HCT116 (cell line): Measurements from ENCODE around the gene VCAN. TPM values are rescaled to one million over a fixed set of nuclear protein-coding genes. Genes with fewer than 3 reads are reported as not detected.

ENCODE experiments used
- ATAC-seq: fragments of 200-7000 bp; cut with Tn5 transposase; 2 replicates; pipeline ENCODE4 v1.9.1; 2020; ENCODE audit warnings: mild to moderate bottlenecking, moderate library complexity
- BruUV-seq: library from RNA; stranded (reverse); fragments of 400-500 nt; replicated peaks from 2 replicates; lab custom pipeline; 2021; lab: Mats Ljungman, UMichigan
- CTCF ChIA-PET: fragments of 300-600 bp; sonication (Branson Sonifier 250); formaldehyde crosslinking; loops from one replicate; lab custom pipeline; 2021; ENCODE audit warnings: antibody characterized with exemption; lab: Charles Lee
- POLR2A ChIA-PET: fragments of 300-600, 350-600 bp; sonication (Branson Sonifier 250); formaldehyde crosslinking; loops from one replicate; lab custom pipeline; 2021; ENCODE audit warnings: antibody characterized with exemption; lab: Charles Lee
- RAD21 ChIA-PET, 2 experiments: fragments of 300-600 bp; sonication (Branson Sonifier 250); formaldehyde crosslinking; loops; one replicate each; lab custom pipeline; 2023; ENCODE audit warnings: low total read pairs in 2 of 2; ENCODE audit not compliant: uncharacterized antibody in 2 of 2, unreplicated experiment in 2 of 2, low non-redundant PET in 1 of 2; lab: Charles Lee
- DNase-seq: peaks from one replicate; pipeline ENCODE4 v3.0.0-alpha.2; 2010; ENCODE audit warnings: low read depth, low spot score
- H2AFZ ChIP-seq: fragments of 200-600 bp; shearing (Covaris generic), sonication (generic); 2 replicates; pipeline ENCODE4 v1.6.1; 2017; ENCODE audit warnings: low read depth, mixed run types, mixed read lengths, antibody characterized with exemption, low read length; ENCODE audit not compliant: poor library complexity, severe bottlenecking
- H3K27ac ChIP-seq: 2 replicates; pipeline ENCODE4 v1.5.1; 2012; ENCODE audit warnings: low read depth, low read length
- H3K27me3 ChIP-seq: fragments of 200-600 bp; sonication (generic); 2 replicates; pipeline ENCODE4 v1.6.1; 2016; ENCODE audit warnings: mixed run types, low read length, mixed read lengths; ENCODE audit not compliant: insufficient read depth
- H3K36me3 ChIP-seq, 2 experiments: fragments of 200-500 bp in 1 of 2; fragments of 200-600 bp in 1 of 2; sonication (Bioruptor generic) in 1 of 2; sonication (generic) in 1 of 2; 2 replicates each; pipeline versions ENCODE4 v1.5.1 to v1.6.1; 2014 to 2016; ENCODE audit warnings: low read length in 2 of 2, inconsistent platforms in 1 of 2, mixed read lengths in 1 of 2, mixed run types in 1 of 2; ENCODE audit not compliant: insufficient read depth in 2 of 2, control insufficient read depth in 1 of 2
- H3K4me1 ChIP-seq, 2 experiments: fragments of 200-600 bp in 1 of 2; sonication (generic) in 1 of 2; 2 replicates each; pipeline versions ENCODE4 v1.5.1 to v1.6.1; 2012 to 2017; ENCODE audit warnings: low read length in 2 of 2, inconsistent platforms in 1 of 2, mild to moderate bottlenecking in 1 of 2, mixed read lengths in 1 of 2, mixed run types in 1 of 2, moderate library complexity in 1 of 2; ENCODE audit not compliant: insufficient read depth in 2 of 2, control insufficient read depth in 1 of 2
- H3K4me2 ChIP-seq: fragments of 200-600 bp; sonication (generic); 2 replicates; pipeline ENCODE4 v1.6.1; 2017; ENCODE audit warnings: mixed run types, low read length, mixed read lengths
- H3K4me3 ChIP-seq, 2 experiments: fragments of 200-600 bp in 1 of 2; sonication (generic) in 1 of 2; replicated peaks in 1 of 2; 2 replicates each; pipeline ENCODE4 v1.5.1; 2011 to 2016; ENCODE audit warnings: low read length in 2 of 2, control low read depth in 1 of 2, low read depth in 1 of 2, mild to moderate bottlenecking in 1 of 2, mixed read lengths in 1 of 2, mixed run types in 1 of 2
- H3K79me2 ChIP-seq: fragments of 200-600 bp; sonication (generic); 2 replicates; pipeline ENCODE4 v1.6.1; 2017; ENCODE audit warnings: mild to moderate bottlenecking, mixed run types, low read length, moderate library complexity, mixed read lengths; ENCODE audit not compliant: insufficient read depth
- H3K9ac ChIP-seq: fragments of 200-600 bp; sonication (generic); 2 replicates; pipeline ENCODE4 v1.6.1; 2016; ENCODE audit warnings: low read length, mixed read lengths
- H3K9me2 ChIP-seq: fragments of 200-600 bp; sonication (generic), shearing (Covaris generic); 2 replicates; pipeline ENCODE4 v1.6.1; 2017; ENCODE audit warnings: mixed run types, mild to moderate bottlenecking, moderate library complexity; ENCODE audit not compliant: insufficient read depth
- H3K9me3 ChIP-seq, 2 experiments: fragments of 200-500 bp in 1 of 2; fragments of 200-600 bp in 1 of 2; sonication (Bioruptor generic) in 1 of 2; sonication (generic) in 1 of 2; 2 replicates each; pipeline ENCODE4 v1.6.1; 2014 to 2017; ENCODE audit warnings: low read length in 2 of 2, mixed read lengths in 2 of 2, inconsistent platforms in 1 of 2, low read depth in 1 of 2, mild to moderate bottlenecking in 1 of 2, mixed run types in 1 of 2, moderate library complexity in 1 of 2; ENCODE audit not compliant: control insufficient read depth in 1 of 2, insufficient read depth in 1 of 2
- H4K20me1 ChIP-seq: fragments of 200-600 bp; sonication (generic), shearing (Covaris generic); 2 replicates; pipeline ENCODE4 v1.6.1; 2017; ENCODE audit warnings: mixed run types, mild to moderate bottlenecking, moderate library complexity; ENCODE audit not compliant: insufficient read depth
- CEBPB ChIP-seq: IDR thresholded peaks from 2 replicates; pipeline ENCODE4 v1.6.1; 2012; ENCODE audit warnings: low read depth
- EGR1 ChIP-seq: IDR thresholded peaks from 2 replicates; pipeline ENCODE4 v1.6.1; 2012; ENCODE audit warnings: low read depth
- ELF1 ChIP-seq: IDR thresholded peaks from 2 replicates; pipeline ENCODE4 v1.6.1; 2012; ENCODE audit warnings: low read depth, borderline replicate concordance
- FOSL1 ChIP-seq: IDR thresholded peaks from 2 replicates; pipeline ENCODE4 v1.6.1; 2012; ENCODE audit warnings: low read depth
- SIN3A ChIP-seq: IDR thresholded peaks from 2 replicates; pipeline ENCODE4 v1.6.1; 2012; ENCODE audit warnings: low read depth
- SP1 ChIP-seq: IDR thresholded peaks from 2 replicates; pipeline ENCODE4 v1.6.1; 2012; ENCODE audit warnings: low read depth
- TCF7L2 ChIP-seq: IDR thresholded peaks from 2 replicates; pipeline ENCODE4 v1.7.0; 2011; ENCODE audit warnings: borderline replicate concordance, inconsistent platforms; ENCODE audit not compliant: insufficient read depth, insufficient read length; ENCODE audit errors: extremely low read depth
- ZFX ChIP-seq: fragments of 450-650 bp; IDR thresholded peaks from 2 replicates; pipeline ENCODE4 v1.6.1; 2017
- intact Hi-C: fragments of 100-400 bp; cut with micrococcal nuclease; formaldehyde crosslinking; loops from 2 replicates; pipeline ENCODE4 v1.10.0; 2022
- total RNA-seq: library from RNA; stranded (reverse); gene quantifications from one replicate; pipeline ENCODE4 v1.2.1, GENCODE V29; 2021; ENCODE audit not compliant: unreplicated experiment
- TF ChIP-seq, protein P1 (sequence below): IDR thresholded peaks from 2 replicates; pipeline ENCODE4 v1.6.1; 2012; ENCODE audit warnings: low read depth
- TF ChIP-seq, protein P2 (sequence below): IDR thresholded peaks from 2 replicates; pipeline ENCODE4 v1.6.1; 2011; ENCODE audit warnings: mild to moderate bottlenecking, low read length, moderate library complexity; ENCODE audit not compliant: insufficient replicate concordance; ENCODE audit errors: extremely low read depth

Gene VCAN
- total RNA-seq, 1 experiment from 2014 or later = 49.9 TPM

DNA sequence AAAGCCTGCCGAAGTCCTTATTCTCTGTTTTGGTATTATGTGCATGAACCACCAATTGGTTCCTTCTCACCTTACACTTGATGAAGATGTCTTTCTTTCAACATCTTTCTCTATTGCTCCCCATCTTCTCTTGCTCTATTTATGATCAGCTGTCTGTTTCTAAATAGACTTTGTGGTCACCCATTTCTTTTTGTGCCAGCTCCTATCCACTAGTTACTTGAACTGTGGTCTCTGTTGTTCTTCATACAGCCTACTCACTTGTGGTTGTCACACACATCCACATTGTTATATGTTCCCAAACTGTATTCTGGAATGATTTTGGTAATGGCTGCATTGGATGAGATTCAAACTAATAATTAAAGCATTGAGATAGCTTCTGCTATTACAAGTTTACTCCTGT lies 11.4 kb downstream of the VCAN start:
- H3K9ac ChIP-seq = no peak overlapping the region
- intact Hi-C loops = no loop called here
- CTCF ChIA-PET = no interaction called here

DNA sequence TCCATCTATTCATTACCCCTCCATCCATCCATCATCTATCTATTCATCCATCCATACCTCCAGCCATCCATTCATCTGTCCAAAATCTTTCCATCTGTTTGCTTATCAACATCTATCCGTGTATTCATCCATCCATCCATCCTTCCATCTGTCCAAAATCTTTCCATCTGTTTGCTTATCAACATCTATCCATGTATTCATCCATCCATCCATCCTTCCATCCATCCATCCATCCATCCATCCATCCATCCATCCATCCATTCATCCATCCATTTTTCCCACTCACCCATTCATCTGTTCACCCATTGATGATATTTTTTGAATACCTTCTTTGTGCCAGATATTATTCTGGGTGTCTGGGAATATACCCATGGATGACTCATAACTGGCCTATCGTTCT lies 12.8 kb downstream of the VCAN start:
- Histone ChIP-seq H3K79me2 (0 out of 2 replicates have a peak, but pooled peaks cover 2% of the 10 kb centered on the region), H3K4me3 (no peak overlapping the region), H3K9ac (no peak overlapping the region), H3K9me3 (no peaks in the 10 kb centered on the region), H3K36me3 (no peaks in the 10 kb centered on the region), H2AFZ (no peak overlapping the region), H3K27me3 (no peaks in the 10 kb centered on the region), H3K27ac (no peak overlapping the region), H3K9me2 (no peaks in the 10 kb centered on the region), H3K4me1 (no peaks in the 10 kb centered on the region), H4K20me1 (no peaks in the 10 kb centered on the region), H3K4me2 (no peak overlapping the region)
- ChIA-PET RAD21 (no interaction called here), POLR2A (no interaction called here), CTCF (no interaction called here)
- TF ChIP-seq SIN3A (no peak), EGR1 (no peak), ELF1 (no peak), FOSL1 (no peak), CEBPB (no peak), SP1 (no peak)
- TF ChIP-seq, protein P1, sequence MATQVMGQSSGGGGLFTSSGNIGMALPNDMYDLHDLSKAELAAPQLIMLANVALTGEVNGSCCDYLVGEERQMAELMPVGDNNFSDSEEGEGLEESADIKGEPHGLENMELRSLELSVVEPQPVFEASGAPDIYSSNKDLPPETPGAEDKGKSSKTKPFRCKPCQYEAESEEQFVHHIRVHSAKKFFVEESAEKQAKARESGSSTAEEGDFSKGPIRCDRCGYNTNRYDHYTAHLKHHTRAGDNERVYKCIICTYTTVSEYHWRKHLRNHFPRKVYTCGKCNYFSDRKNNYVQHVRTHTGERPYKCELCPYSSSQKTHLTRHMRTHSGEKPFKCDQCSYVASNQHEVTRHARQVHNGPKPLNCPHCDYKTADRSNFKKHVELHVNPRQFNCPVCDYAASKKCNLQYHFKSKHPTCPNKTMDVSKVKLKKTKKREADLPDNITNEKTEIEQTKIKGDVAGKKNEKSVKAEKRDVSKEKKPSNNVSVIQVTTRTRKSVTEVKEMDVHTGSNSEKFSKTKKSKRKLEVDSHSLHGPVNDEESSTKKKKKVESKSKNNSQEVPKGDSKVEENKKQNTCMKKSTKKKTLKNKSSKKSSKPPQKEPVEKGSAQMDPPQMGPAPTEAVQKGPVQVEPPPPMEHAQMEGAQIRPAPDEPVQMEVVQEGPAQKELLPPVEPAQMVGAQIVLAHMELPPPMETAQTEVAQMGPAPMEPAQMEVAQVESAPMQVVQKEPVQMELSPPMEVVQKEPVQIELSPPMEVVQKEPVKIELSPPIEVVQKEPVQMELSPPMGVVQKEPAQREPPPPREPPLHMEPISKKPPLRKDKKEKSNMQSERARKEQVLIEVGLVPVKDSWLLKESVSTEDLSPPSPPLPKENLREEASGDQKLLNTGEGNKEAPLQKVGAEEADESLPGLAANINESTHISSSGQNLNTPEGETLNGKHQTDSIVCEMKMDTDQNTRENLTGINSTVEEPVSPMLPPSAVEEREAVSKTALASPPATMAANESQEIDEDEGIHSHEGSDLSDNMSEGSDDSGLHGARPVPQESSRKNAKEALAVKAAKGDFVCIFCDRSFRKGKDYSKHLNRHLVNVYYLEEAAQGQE = no peak
- ATAC-seq = no peak
- no TSS peak for BruUV-seq
- no peak for DNase-seq
- intact Hi-C loops = no loop called here

More for the DNA sequence above, 11.4 kb downstream of the VCAN start:
- ChIA-PET RAD21 (no interaction called here), POLR2A (no interaction called here)
- H2AFZ ChIP-seq = no peak overlapping the region
- H3K27ac ChIP-seq = no peak overlapping the region
- DNase-seq = no peak
- H3K9me3 ChIP-seq = no peaks in the 10 kb centered on the region
- H4K20me1 ChIP-seq = no peaks in the 10 kb centered on the region
- BruUV-seq = no TSS peak
- H3K4me2 ChIP-seq = no peak overlapping the region
- no peak overlapping the region for H3K4me3 ChIP-seq
- peaks cover 0 to 2% of the 10 kb centered on the region in 2 experiments; a peak in 1 of 4 replicates for H3K4me1 ChIP-seq
- H3K9me2 ChIP-seq = no peaks in the 10 kb centered on the region
- no peak for ATAC-seq
- H3K36me3 ChIP-seq = no peaks in the 10 kb centered on the region
- H3K79me2 ChIP-seq = peaks cover 10% of the 10 kb centered on the region; the same call in 1 of the 2 replicates
- TF ChIP-seq, protein P2, sequence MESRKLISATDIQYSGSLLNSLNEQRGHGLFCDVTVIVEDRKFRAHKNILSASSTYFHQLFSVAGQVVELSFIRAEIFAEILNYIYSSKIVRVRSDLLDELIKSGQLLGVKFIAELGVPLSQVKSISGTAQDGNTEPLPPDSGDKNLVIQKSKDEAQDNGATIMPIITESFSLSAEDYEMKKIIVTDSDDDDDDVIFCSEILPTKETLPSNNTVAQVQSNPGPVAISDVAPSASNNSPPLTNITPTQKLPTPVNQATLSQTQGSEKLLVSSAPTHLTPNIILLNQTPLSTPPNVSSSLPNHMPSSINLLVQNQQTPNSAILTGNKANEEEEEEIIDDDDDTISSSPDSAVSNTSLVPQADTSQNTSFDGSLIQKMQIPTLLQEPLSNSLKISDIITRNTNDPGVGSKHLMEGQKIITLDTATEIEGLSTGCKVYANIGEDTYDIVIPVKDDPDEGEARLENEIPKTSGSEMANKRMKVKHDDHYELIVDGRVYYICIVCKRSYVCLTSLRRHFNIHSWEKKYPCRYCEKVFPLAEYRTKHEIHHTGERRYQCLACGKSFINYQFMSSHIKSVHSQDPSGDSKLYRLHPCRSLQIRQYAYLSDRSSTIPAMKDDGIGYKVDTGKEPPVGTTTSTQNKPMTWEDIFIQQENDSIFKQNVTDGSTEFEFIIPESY = no peak
- TF ChIP-seq SP1 = no peak
- no peak for TF ChIP-seq CEBPB
- TF ChIP-seq SIN3A = no peak
- no peak for TF ChIP-seq TCF7L2
- no peak for TF ChIP-seq FOSL1
- TF ChIP-seq ZFX = no peak
- H3K27me3 ChIP-seq = no peaks in the 10 kb centered on the region
